DMS153 (cell line): ENCODE measurements around the gene NUP210.

Source experiments
- DNase-seq: peaks from one replicate; lab custom pipeline; 2025; lab: John Stamatoyannopoulos, UW

Gene NUP210

DNA sequence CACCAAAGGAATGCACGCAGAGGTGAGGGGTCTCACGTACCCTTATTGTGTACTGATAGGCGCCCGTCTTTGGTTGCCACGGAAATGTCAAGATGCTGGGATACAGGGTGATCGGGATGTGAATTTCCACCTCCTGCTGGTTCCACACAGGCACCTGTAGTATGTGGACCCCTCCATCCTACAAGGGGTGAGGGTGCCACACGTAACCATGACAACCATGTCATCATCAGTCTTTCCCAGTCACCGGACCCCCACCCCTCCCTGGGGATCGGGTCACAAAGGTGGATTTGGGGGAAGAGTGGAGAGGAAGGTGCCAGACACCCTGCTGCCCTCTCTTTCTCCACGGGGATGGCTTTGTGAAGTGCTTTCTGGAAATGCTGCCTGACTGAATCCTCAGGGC is 44.7 kb downstream of the NUP210 start:
- no peak for DNase-seq

DNA sequence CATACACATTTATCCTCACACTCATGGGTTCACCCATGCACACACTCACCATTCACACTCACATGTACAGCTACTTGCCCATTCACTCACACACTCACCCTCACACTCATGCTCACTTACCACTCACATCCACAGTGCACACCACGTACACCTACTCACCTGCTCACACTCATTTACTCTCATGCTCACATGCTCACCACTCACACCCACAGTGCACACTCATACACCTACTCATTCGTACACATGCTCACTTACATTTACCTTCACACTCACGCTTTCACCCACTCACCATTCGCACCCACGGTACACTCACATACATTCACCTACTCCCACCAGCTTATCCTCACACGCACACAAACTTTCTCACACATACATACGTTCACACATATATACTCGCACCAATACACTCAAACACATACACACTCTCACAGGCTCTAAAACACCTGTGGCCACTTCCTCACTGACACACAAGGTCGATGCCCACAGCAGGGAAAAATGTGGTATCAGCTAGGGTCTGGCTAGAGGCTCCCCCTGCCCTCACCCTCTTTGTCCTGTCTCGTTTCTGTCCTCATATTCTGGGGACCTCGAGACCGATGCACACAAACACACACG is 46.0 kb downstream of the NUP210 start:
- DNase-seq, result no peak

DNA sequence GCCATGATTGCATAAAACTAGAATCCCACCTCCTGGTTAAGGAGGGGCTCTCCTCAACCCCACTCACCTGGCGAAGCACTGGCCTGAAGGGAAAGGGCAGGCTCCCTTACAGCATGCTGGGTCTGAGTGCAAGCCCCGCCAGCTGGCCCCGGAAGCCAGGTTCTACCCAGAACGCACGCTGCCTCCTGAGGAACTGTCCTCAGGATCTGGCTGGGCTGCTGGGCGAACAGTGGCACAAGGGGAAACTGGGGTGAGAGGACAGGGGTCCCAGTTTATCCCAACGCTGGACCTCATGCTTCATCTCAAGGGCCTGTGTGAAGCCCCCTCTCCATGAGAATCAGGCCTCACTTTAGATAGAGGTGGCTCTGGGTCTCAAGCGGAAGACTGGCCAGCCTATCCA is 47.5 kb downstream of the NUP210 start:
- DNase-seq, result no peak

DNA sequence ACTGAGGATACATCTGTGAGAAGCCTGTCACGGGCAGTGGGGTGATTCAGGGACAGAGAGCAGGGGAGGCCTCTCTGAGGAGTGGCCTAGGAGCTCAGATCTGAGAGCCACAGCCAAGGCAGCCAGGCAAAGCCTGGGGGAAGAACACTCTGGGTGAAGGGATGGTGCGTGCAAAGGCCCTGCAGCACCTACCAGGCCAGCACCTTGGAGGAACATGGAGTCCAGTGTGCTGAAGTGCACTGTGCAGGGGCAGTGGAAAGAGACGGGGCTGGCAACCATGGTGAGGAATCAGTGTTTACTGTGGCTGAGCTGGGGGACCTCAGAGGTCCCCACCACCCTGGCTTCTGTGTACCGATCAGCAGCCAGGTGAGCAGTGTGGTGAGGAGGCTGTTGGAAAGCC is 48.0 kb downstream of the NUP210 start:
- DNase-seq, result no peak

- DNase-seq, result no peak
Observed at GRCh38 chr3:13371100-13372075, 48.7 kb downstream of the NUP210 start.

DNA sequence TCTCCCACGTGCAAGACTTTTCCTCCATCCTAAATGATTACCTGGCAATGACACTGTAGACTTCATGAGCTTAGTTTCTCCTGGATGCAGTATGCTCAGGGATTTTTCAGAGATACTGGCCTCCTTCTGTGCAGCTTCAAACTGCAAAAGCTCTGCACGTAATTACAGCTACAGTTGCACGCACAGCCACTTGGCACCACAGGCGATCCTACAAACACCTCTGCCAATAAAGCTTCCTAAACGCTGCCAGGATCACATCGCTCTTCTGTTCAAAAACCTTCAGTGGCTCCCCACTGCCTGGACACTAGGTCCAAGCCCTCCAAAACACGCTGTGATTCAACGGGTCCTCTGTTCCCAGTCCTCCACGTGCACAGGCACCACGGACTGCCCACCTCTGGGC is 49.5 kb downstream of the NUP210 start:
- DNase-seq, result no peak

DNA sequence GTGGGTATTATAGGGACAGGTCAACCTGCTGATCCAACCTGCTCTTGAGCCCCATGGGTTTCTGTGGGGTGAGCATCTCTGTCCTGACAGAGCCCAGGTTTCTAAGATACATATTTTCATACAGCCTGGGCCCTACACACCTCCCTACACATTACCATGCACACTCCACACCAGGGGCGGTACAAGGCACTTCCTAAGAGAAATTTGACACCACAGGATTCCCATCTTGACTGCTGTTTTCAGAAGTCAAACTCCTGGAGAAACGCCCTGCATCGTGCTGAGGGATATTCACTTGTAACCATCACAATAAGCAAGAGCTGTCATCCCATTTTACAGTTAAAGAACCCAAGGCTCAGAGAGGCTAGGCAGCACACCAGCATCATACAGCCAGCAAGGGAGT is 50.1 kb downstream of the NUP210 start:
- DNase-seq, result no peak

GRCh38 chr3:13368834-13369233 is 51.3 kb downstream of the NUP210 start:
- no peak for DNase-seq

DNA sequence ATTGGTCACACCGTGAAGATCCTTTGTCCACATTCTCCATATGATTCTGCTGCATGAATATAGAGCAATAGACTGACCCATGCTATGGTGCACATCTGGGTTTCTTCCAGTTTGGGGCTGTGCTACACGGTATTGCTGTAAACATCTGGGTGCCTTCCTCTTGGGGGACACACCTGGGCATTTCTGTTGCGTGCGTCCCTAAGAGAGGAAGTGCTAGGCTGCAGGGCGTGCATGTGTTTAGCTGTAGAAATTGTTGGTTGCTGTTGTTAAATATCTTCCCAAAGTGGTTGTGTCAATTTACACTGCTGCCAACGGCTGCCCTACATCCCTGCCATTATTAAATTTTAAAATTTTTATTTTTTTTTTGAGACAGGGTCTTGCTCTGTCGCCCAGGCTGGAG is 52.4 kb downstream of the NUP210 start:
- DNase-seq, result no peak

GRCh38 chr3:13365390-13366379 is 54.4 kb downstream of the NUP210 start:
- no peak for DNase-seq

DNA sequence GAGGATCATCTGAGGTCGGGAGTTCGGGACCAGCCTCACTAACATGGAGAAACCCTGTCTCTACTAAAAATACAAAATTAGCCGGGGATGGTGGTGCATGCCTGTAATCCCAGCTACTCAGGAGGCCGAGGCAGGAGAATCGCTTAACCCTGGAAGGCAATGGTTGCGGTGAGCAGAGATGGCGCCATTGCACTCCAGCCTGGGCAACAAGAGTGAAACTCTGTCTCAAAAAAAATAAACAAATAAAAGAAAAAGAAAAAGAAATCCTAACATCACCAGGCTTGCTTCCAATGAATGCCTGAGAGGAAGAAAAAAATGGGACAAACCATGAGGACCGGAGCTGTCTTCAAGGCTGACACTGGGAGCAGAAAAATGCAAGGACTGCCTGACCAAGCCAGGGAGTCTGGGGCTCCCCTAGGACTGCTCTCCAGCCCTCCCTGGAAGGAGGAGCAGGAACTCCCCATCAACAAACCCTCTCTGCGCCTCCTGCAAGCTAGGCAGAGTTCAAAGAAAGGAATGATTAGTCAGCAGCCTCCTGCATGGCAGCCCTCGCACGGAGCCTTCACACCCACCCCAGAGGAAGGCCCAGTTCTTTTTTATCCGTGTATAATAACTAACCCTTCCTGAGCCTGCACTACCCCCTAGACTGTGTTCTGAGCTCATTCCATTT is 55.4 kb downstream of the NUP210 start:
- no peak for DNase-seq

DNA sequence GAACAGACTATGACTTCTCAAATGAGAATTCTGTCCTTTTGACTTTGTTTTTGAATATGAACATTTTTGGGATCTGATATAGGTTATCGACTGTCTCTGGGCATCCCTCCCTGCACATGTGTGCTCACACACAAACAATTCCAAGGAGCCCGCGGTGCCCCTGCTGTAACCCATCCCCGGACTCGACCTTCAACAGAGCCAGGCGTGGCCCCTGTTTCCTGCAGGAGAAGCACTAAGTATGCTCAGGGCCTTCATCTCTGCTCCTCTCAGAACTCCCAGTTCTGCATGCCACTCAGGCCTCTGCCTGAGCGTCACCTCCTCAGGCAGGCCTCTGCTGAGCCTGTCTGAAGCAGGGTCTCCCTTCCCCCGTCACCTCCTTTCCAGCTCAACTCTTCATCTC is 57.6 kb downstream of the NUP210 start:
- no peak for DNase-seq

- DNase-seq, result no peak
Observed at GRCh38 chr3:13359916-13360315, 60.2 kb downstream of the NUP210 start.

- no peak for DNase-seq
Observed at GRCh38 chr3:13358643-13359042, 61.5 kb downstream of the NUP210 start.

GRCh38 chr3:13358051-13358450 is 62.1 kb downstream of the NUP210 start:
- DNase-seq, result no peak

DNA sequence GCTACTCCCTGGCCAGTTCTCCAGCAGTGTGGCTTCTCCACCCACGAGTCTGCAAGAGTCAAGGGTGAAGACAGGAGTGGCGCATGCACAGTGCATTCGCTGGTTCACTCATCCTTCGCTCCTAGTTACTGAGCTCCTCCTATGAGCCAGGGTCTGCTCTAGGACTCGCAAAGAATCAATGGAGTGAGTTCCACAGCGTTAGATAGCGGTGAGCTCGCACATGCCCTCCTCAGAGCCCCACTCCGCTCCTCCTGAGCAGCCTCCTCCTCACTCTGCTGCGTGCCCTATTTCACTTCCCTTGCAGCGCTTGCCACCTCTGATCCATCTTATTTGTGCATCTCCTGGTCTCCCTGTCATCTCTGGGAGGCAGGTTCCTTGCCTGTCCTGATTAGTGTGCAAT is 63.0 kb downstream of the NUP210 start:
- DNase-seq, result no peak

- no peak for DNase-seq
Observed at GRCh38 chr3:13353936-13354542, 66.1 kb downstream of the NUP210 start.

- no peak for DNase-seq
Observed at GRCh38 chr3:13353506-13353905, 66.6 kb downstream of the NUP210 start.

- DNase-seq, result no peak
Observed at GRCh38 chr3:13352621-13353131, 67.4 kb downstream of the NUP210 start.

DNA sequence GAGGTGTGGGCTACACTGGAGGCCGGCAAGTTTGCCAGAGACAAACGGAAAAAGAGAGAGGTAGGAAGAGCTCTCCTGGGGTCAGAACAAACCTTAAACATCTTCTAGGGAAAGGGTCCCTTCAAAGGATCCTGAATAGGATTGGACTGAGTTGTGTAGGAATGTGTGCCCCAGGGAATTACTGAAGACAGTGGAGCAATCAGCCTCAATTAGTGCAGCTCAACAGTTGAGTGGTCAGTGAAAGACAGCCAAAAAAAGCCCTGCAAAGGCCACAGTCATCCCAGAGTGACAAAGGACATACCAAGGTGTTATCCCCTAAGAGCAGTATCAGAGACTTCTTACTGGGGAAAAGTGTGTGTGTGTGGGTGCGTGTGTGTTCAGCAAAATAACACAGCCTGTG is 70.3 kb downstream of the NUP210 start:
- DNase-seq, result no peak
